Mesothelial cell of epicardium (in vitro differentiated cells): ENCODE measurements around the gene ARL6IP4. TPM values are rescaled to one million over a fixed set of nuclear protein-coding genes. Genes with fewer than 3 reads are reported as not detected.

Experiments used
- DNase-seq, 2 experiments: peaks; one replicate each; pipeline ENCODE4 v3.0.0; 2021; ENCODE audit warnings: low spot score in 2 of 2; ENCODE audit not compliant: unreplicated experiment in 2 of 2
- H3K27ac Mint-ChIP-seq: 2 replicates; pipeline ENCODE4 v1.8.0; 2021; ENCODE audit warnings: mixed read lengths
- H3K27me3 Mint-ChIP-seq: 2 replicates; pipeline ENCODE4 v1.8.0; 2021; ENCODE audit warnings: low read depth, mixed read lengths
- H3K36me3 Mint-ChIP-seq: 2 replicates; pipeline ENCODE4 v1.8.0; 2021; ENCODE audit warnings: mixed read lengths
- H3K4me1 Mint-ChIP-seq: 2 replicates; pipeline ENCODE4 v1.8.0; 2021; ENCODE audit warnings: mixed read lengths
- H3K4me3 Mint-ChIP-seq: 2 replicates; pipeline ENCODE4 v1.8.0; 2021; ENCODE audit warnings: mild to moderate bottlenecking, moderate library complexity, mixed read lengths
- H3K9me3 Mint-ChIP-seq: 2 replicates; pipeline ENCODE4 v1.8.0; 2021; ENCODE audit warnings: mixed read lengths
- CTCF ChIP-seq: fragments of 200-600 bp; sonication (generic); IDR thresholded peaks from one replicate; pipeline ENCODE4 v1.5.0; 2021; ENCODE audit warnings: antibody characterized with exemption; ENCODE audit not compliant: unreplicated experiment
- total RNA-seq: library from RNA; stranded (reverse); gene quantifications from 3 replicates; pipeline ENCODE4 v1.2.1, GENCODE V29; 2021

The ARL6IP4 gene
- total RNA-seq, 1 donor from 2014 or later = 120 TPM

DNA sequence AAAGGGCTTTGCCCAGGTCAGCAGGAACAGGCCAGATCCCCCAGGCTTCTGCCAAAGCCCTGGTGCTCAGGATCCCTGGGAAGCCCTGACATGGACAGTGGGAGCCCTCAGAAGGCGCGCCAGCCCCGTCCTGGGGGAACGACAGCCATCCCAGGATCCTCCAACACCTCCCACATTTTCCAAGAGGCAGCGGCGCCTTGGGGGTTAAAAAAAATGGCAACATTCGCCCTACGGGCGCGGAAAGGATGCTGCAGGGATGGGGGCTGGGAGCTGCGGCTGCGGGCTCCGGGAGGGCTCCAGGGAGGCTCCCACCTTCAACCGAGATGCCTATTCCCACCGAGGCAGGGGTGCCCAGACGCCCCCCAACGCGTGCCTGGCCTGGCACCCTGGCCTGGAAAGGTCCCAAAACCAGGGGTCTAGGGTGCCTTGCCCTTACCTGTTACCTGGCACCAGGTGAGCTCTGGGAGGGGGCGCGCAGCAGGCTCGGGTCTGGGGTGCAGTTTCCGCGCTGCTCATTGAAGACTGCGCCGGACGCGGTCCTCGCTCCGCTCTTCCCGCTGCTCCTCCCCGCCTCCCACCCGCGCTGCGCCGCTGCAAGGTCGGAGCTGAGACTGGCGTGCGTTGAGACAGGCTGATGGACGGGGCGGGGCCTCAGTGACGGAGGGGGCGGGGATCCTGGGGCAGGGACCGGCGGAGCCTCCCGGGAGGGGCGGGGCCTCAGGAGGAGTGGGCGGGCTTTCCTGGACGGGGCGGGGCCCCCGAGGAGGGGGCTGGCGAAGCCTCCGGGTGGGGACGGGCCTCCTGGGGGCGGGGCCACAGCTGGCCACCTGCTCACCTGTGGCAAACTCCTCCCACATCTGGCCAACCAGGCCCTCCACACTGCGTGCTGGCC lies 14.4 kb upstream of the ARL6IP4 start, which contains the start of gene ABCB9:
Gene ABCB9 (minus strand): TSS at position 613 of the 892 bp plus-strand sequence. CDS start 6,228 bp downstream, outside the sequence.
- DNase-seq = peak; percentile 89 to 94
- Mint-ChIP-seq H3K9me3 (no peaks in the 10 kb centered on the region), H3K4me1 (peaks cover 14% of the 10 kb centered on the region), H3K4me3 (peak within 1 kb of the TSS; percentile 67), H3K27me3 (no peaks in the 10 kb centered on the region), H3K27ac (no peak within 1 kb of the TSS), H3K36me3 (no peaks in the 10 kb centered on the region)
- TF ChIP-seq CTCF = no peak

DNA sequence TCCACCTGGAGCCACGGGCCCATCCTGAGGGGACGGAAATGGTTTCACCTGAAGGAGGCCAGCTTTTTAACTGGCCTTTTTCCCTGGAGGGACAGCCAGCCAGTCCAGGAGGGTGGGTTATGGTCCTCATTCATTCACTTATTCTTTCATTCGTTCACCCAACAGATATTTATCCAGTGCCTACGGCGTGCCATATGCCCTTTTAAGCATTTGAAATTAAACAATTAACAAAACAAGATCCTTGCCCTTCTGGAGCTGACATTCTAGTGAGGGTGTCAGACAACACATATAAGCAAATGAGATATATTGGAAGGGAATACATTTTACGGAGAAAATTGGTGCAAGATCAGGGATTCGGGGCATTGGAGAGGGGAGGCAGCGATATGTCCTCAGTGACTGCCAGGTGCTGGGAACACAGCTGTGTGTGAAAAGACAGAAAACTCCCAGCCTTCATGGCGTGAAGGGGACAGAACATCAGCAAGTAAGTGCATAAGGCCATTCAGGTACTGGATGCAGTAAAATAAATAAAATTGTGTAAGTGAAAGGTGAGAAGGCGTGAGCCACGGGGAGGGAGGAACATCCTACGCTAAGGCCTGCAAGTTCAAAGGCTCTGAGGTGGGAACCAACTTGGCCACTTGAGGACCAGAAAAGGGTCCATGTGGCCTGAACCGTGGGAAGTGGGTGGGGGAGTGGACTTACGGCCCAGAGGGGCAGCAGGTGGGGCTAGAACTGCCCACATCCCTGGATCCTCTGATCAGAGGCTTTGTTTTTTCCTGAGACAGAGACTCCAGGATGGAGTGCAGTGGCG lies 13.5 kb upstream of the ARL6IP4 start:
- no peaks in the 10 kb centered on the region for H3K36me3 Mint-ChIP-seq

GRCh38 chr12:122968104-122968503 lies 12.4 kb upstream of the ARL6IP4 start:
- no peaks in the 10 kb centered on the region for H3K36me3 Mint-ChIP-seq
- no peak for DNase-seq
- peaks cover 14% of the 10 kb centered on the region for H3K4me1 Mint-ChIP-seq
- H3K9me3 Mint-ChIP-seq = no peaks in the 10 kb centered on the region
- no peak overlapping the region for H3K4me3 Mint-ChIP-seq
- no peaks in the 10 kb centered on the region for H3K27me3 Mint-ChIP-seq
- TF ChIP-seq CTCF = no peak
- H3K27ac Mint-ChIP-seq = no peak overlapping the region

More for the DNA sequence above, 13.5 kb upstream of the ARL6IP4 start:
- DNase-seq = no peak
- Mint-ChIP-seq H3K27ac (no peak overlapping the region), H3K4me3 (peak overlapping the region; percentile 39), H3K4me1 (peaks cover 14% of the 10 kb centered on the region), H3K9me3 (no peaks in the 10 kb centered on the region), H3K27me3 (no peaks in the 10 kb centered on the region)
- TF ChIP-seq CTCF = no peak

DNA sequence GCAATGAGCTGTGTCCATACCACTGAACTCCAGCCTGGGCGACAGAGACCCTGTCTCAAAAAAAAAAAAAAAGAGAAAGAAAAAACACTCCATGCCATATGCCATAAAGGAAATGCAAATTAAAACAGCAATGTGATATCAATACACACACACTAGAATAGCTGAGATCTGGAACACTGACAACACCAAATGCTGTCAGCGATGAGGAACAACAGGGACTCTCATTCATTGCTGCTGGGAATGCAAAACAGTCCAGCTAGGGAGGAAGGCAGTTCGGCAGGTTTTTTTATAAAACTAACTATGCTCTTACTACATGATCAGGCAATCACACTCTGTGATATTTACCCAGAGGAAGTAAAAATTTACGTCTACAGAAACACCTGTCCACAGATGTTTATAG lies 10.8 kb upstream of the ARL6IP4 start:
- peaks cover 14% of the 10 kb centered on the region for H3K4me1 Mint-ChIP-seq
- no peak for DNase-seq
- H3K27me3 Mint-ChIP-seq = no peaks in the 10 kb centered on the region
- H3K27ac Mint-ChIP-seq = peak overlapping the region; percentile 21
- no peak for TF ChIP-seq CTCF
- no peaks in the 10 kb centered on the region for H3K36me3 Mint-ChIP-seq
- H3K9me3 Mint-ChIP-seq = no peaks in the 10 kb centered on the region
- H3K4me3 Mint-ChIP-seq = no peak overlapping the region

GRCh38 chr12:122974274-122974891 lies 6.1 kb upstream of the ARL6IP4 start:
- Mint-ChIP-seq H3K27ac (peak overlapping the region; percentile 97), H3K9me3 (no peaks in the 10 kb centered on the region), H3K36me3 (no peaks in the 10 kb centered on the region), H3K4me3 (peak overlapping the region; percentile 96), H3K4me1 (peaks cover 19% of the 10 kb centered on the region), H3K27me3 (no peaks in the 10 kb centered on the region)
- TF ChIP-seq CTCF = no peak
- DNase-seq = peak; percentile 94 to 97
